Ishikawa (cell line): ENCODE measurements around the gene VASN.

Experiments used
- CEBPB ChIP-seq: IDR thresholded peaks from 2 replicates; pipeline ENCODE4 v1.6.1; 2012
- CREB1 ChIP-seq: IDR thresholded peaks from 2 replicates; pipeline ENCODE4 v1.6.1; 2012; ENCODE audit warnings: low read depth
- EGR1 ChIP-seq: IDR thresholded peaks from 2 replicates; pipeline ENCODE4 v1.6.1; 2012
- EP300 ChIP-seq: IDR thresholded peaks from 2 replicates; pipeline ENCODE4 v1.6.1; 2012; ENCODE audit warnings: borderline replicate concordance
- FOXM1 ChIP-seq: IDR thresholded peaks from 2 replicates; pipeline ENCODE4 v1.6.1; 2012; ENCODE audit warnings: low read depth, borderline replicate concordance
- MAX ChIP-seq: IDR thresholded peaks from 2 replicates; pipeline ENCODE4 v1.6.1; 2012
- NFIC ChIP-seq: IDR thresholded peaks from 2 replicates; pipeline ENCODE4 v1.6.1; 2012
- RAD21 ChIP-seq: IDR thresholded peaks from 2 replicates; pipeline ENCODE4 v1.6.1; 2012; ENCODE audit warnings: low read depth
- REST ChIP-seq: IDR thresholded peaks from 2 replicates; pipeline ENCODE4 v1.6.1; 2012; ENCODE audit warnings: low read depth, mild to moderate bottlenecking
- TAF1 ChIP-seq: IDR thresholded peaks from 2 replicates; pipeline ENCODE4 v1.6.1; 2012; ENCODE audit warnings: low read depth, mild to moderate bottlenecking
- TCF12 ChIP-seq: IDR thresholded peaks from 2 replicates; pipeline ENCODE4 v1.6.1; 2012; ENCODE audit warnings: low read depth
- TEAD4 ChIP-seq: IDR thresholded peaks from 2 replicates; pipeline ENCODE4 v1.6.1; 2012
- USF1 ChIP-seq: IDR thresholded peaks from 2 replicates; pipeline ENCODE4 v1.6.1; 2012
- YY1 ChIP-seq: IDR thresholded peaks from 2 replicates; pipeline ENCODE4 v1.6.1; 2012; ENCODE audit warnings: low read depth
- ZBTB7A ChIP-seq: IDR thresholded peaks from 2 replicates; pipeline ENCODE4 v1.6.1; 2012; ENCODE audit warnings: low read depth

Gene VASN

GRCh38 chr16:4375717-4376116 is 4.1 kb downstream of the VASN start:
- TF ChIP-seq ZBTB7A, result no peak
- TF ChIP-seq TEAD4, result no peak
- no peak for TF ChIP-seq CREB1
- TF ChIP-seq NFIC, result no peak
- no peak for TF ChIP-seq YY1
- TF ChIP-seq TCF12, result no peak
- no peak for TF ChIP-seq RAD21
- no peak for TF ChIP-seq EP300

GRCh38 chr16:4376126-4376892 is 4.7 kb downstream of the VASN start:
- TF ChIP-seq USF1 (no peak), EGR1 (no peak), ZBTB7A (peak; percentile 74; the same call in 1 of the 2 replicates), EP300 (peak; percentile 55; the same call in 1 of the 2 replicates), YY1 (no peak), TCF12 (peak; percentile 59), REST (no peak), NFIC (peak; percentile 93), CREB1 (no peak), TEAD4 (no peak; the same call in 1 of the 2 replicates), TAF1 (no peak), MAX (peak; percentile 44; the same call in 1 of the 2 replicates), FOXM1 (no peak; the same call in 1 of the 2 replicates), RAD21 (no peak; the same call in 1 of the 2 replicates), CEBPB (no peak)

- TF ChIP-seq REST (no peak), CREB1 (no peak), RAD21 (no peak), ZBTB7A (no peak; the same call in 1 of the 2 replicates), MAX (no peak)
Measured at GRCh38 chr16:4376893-4377572, 5.4 kb downstream of the VASN start.

GRCh38 chr16:4377573-4378154 is 6.0 kb downstream of the VASN start:
- TF ChIP-seq FOXM1, result no peak
- TF ChIP-seq TCF12, result no peak
- TF ChIP-seq ZBTB7A, result no peak
- TF ChIP-seq YY1, result no peak
- TF ChIP-seq MAX, result no peak
- no peak for TF ChIP-seq NFIC
- TF ChIP-seq CEBPB, result no peak
- TF ChIP-seq RAD21, result no peak
- TF ChIP-seq TAF1, result no peak
- no peak for TF ChIP-seq CREB1
- no peak for TF ChIP-seq EP300
- no peak for TF ChIP-seq REST
- no peak for TF ChIP-seq USF1
- TF ChIP-seq EGR1, result no peak
- no peak for TF ChIP-seq TEAD4
